ENCODE results near the gene MCEE. TPM values are rescaled to one million over a fixed set of nuclear protein-coding genes. Genes with fewer than 3 reads are reported as not detected.

Gene MCEE
- total RNA-seq, 4 donors from 2014 or later = 11.9 to 23.7 (median 19.1) TPM

GRCh38 chr2:71069376-71069775 is 60.7 kb downstream of the MCEE start:
- Histone ChIP-seq H3K36me3 (peaks cover 0 to 39% of the 10 kb centered on the region in 2 donors), H3K4me3 (peak overlapping the region; percentile 85 to 93), H3K27ac (peak overlapping the region in 3 of 4 donors; percentile 87 to 93 (median 93)), H3K9me3 (no peaks in the 10 kb centered on the region), H3K4me1 (peaks cover 0 to 52% (median 16%) of the 10 kb centered on the region in 3 donors), H3K27me3 (no peaks in the 10 kb centered on the region)
- ATAC-seq = no peak
- no peak for TF ChIP-seq POLR2AphosphoS5 (IDR thresholded peaks at IDR 0.05)
- no peak for TF ChIP-seq EP300 (IDR thresholded peaks at IDR 0.05)
- no peak for TF ChIP-seq POLR2A (IDR thresholded peaks at IDR 0.05)
- WGBS, 2 donors (ENCODE audit: low coverage in 1 of 2) = 45 to 46% methylated on average over 5 of the region's 5 CpGs

- 0 to 5% methylated on average over 4 to 6 of the region's 66 CpGs for WGBS, 2 donors (ENCODE audit: low coverage in 1 of 2)
- H3K9me3 ChIP-seq = no peaks in the 10 kb centered on the region
- TF ChIP-seq CTCF (IDR thresholded peaks at IDR 0.05) = peak in 2 of 4 experiments; percentile 1 to 34
- no peak for TF ChIP-seq EP300 (IDR thresholded peaks at IDR 0.05)
- peak; percentile 99 for TF ChIP-seq POLR2A (IDR thresholded peaks at IDR 0.05)
- TF ChIP-seq POLR2AphosphoS5 (IDR thresholded peaks at IDR 0.05) = peak; percentile 100
- H3K27me3 ChIP-seq = no peaks in the 10 kb centered on the region
- ATAC-seq = peak; percentile 95
- peaks cover 0 to 52% (median 16%) of the 10 kb centered on the region in 3 donors for H3K4me1 ChIP-seq
- H3K36me3 ChIP-seq = peaks cover 0 to 29% of the 10 kb centered on the region in 2 donors
- H3K27ac ChIP-seq = peak within 1 kb of the TSS; percentile 87 to 94 (median 93)
- H3K4me3 ChIP-seq = peak within 1 kb of the TSS; percentile 85 to 93
Observed at GRCh38 chr2:71068218-71069035, 61.6 kb downstream of the MCEE start, which contains the start of gene NAGK. NAGK (plus strand) TSS chr2:71068648; CDS start chr2:71068684, 36 bp downstream.

GRCh38 chr2:71067567-71068217 is 62.3 kb downstream of the MCEE start:
- TF ChIP-seq CTCF (IDR thresholded peaks at IDR 0.05) (no peak), EP300 (IDR thresholded peaks at IDR 0.05) (no peak), POLR2A (IDR thresholded peaks at IDR 0.05) (no peak), POLR2AphosphoS5 (IDR thresholded peaks at IDR 0.05) (no peak)
- no peak for ATAC-seq
- Histone ChIP-seq H3K36me3 (peaks cover 0 to 22% of the 10 kb centered on the region in 2 donors), H3K27ac (peak overlapping the region; percentile 87 to 94 (median 93)), H3K9me3 (no peaks in the 10 kb centered on the region), H3K27me3 (no peaks in the 10 kb centered on the region), H3K4me3 (peak overlapping the region; percentile 85 to 93), H3K4me1 (peaks cover 0 to 47% (median 16%) of the 10 kb centered on the region in 3 donors)
- WGBS, 2 donors (ENCODE audit: low coverage in 1 of 2) = 7 to 17% methylated on average over 6 of the region's 26 CpGs

GRCh38 chr2:71066856-71067255 is 63.2 kb downstream of the MCEE start:
- peaks cover under 1% of the 10 kb centered on the region for H3K27me3 ChIP-seq
- H3K4me3 ChIP-seq = no peak overlapping the region
- TF ChIP-seq EP300 (IDR thresholded peaks at IDR 0.05) = no peak
- no peak for TF ChIP-seq POLR2AphosphoS5 (IDR thresholded peaks at IDR 0.05)
- no peak for TF ChIP-seq POLR2A (IDR thresholded peaks at IDR 0.05)
- TF ChIP-seq CTCF (IDR thresholded peaks at IDR 0.05) = no peak
- WGBS, 2 donors (ENCODE audit: low coverage in 1 of 2) = 77 to 89% methylated on average over 3 of the region's 3 CpGs
- H3K27ac ChIP-seq = peak overlapping the region in 1 of 4 donors; percentile 93
- ATAC-seq = no peak
- H3K4me1 ChIP-seq = peaks cover 0 to 38% (median 16%) of the 10 kb centered on the region in 3 donors
- H3K9me3 ChIP-seq = no peaks in the 10 kb centered on the region
- H3K36me3 ChIP-seq = peaks cover 0 to 13% of the 10 kb centered on the region in 2 donors

All from gastroesophageal sphincter (tissue), 4 donors.